Right lobe of liver (tissue), 6 donors: ENCODE data around the gene UTP15. TPM values are rescaled to one million over a fixed set of nuclear protein-coding genes. Genes with fewer than 3 reads are reported as not detected.

Source experiments
- ATAC-seq, 4 donors: fragments of 200-7000 bp; cut with Tn5 transposase; one replicate each; pipeline ENCODE4 v1.9.1; 2020; ENCODE audit warnings: mild to moderate bottlenecking in 4 of 4, moderate library complexity in 4 of 4
- DNase-seq, 3 donors: peaks; one replicate each; pipeline ENCODE4 v3.0.0-alpha.2; 2020
- H3K27ac ChIP-seq, 3 donors: fragments of 200-600 bp; one replicate each; pipeline ENCODE4 v1.8.0; 2022
- H3K27me3 ChIP-seq, 2 donors: fragments of 200-600 bp; one replicate each; pipeline ENCODE4 v1.8.0; 2022
- H3K36me3 ChIP-seq, 4 donors: fragments of 200-600 bp; sonication (generic) in 1 of 4; one replicate each; pipeline versions ENCODE4 v1.5.1 to v1.8.0; 2017 to 2022; ENCODE audit warnings: control low read depth in 1 of 4
- H3K4me1 ChIP-seq, 4 donors: fragments of 200-600 bp; sonication (generic) in 1 of 4; one replicate each; pipeline versions ENCODE4 v1.5.1 to v1.8.0; 2017 to 2022; ENCODE audit warnings: control low read depth in 1 of 4
- H3K4me3 ChIP-seq, 3 donors: fragments of 200-600 bp; one replicate each; pipeline ENCODE4 v1.8.0; 2022
- H3K9me3 ChIP-seq, 4 donors: fragments of 200-600 bp; sonication (generic) in 1 of 4; one replicate each; pipeline versions ENCODE4 v1.5.1 to v1.8.0; 2017 to 2022; ENCODE audit warnings: control low read depth in 1 of 4
- CTCF ChIP-seq, 4 donors: fragments of 200-600 bp in 3 of 4; fragments of 450-650 bp in 1 of 4; IDR thresholded peaks; one replicate each; pipeline versions ENCODE4 v1.5.1 to v1.8.0; 2016 to 2022; ENCODE audit warnings: antibody characterized with exemption in 4 of 4, mild to moderate bottlenecking in 2 of 4
- POLR2A ChIP-seq: fragments of 450-650 bp; IDR thresholded peaks from one replicate; pipeline ENCODE4 v1.6.1; 2017; ENCODE audit warnings: antibody characterized with exemption, mild to moderate bottlenecking
- WGBS: methylation state at CpG from one replicate; pipeline ENCODE4 v1.1.6; 2018; ENCODE audit warnings: low coverage, low lambda C conversion rate; ENCODE audit not compliant: insufficient coverage; ENCODE audit errors: missing lambda C conversion rate; 5-methylcytosine and 5-hydroxymethylcytosine counted together
- intact Hi-C, 2 donors: fragments of 100-400 bp; cut with DNase I; formaldehyde crosslinking; loops; one replicate each; pipeline versions ENCODE4 v1.11.2 to v1.14.1; 2022
- total RNA-seq, 6 experiments: library from RNA; depleted of rRNA in 2 of 6; stranded (reverse); fragments of >200 nt in 2 of 6; fragmentation: NEBNext Ultra II Directional in 3 of 6; extraction: Animal tissue kit (Norgen Biotek cat#: 25700) in 3 of 6; gene quantifications; one replicate each; pipeline versions ENCODE4 v1.1.0 to v1.2.4, GENCODE V29; 2016 to 2023
- donor health status: DM: no; HTN: yes; CAD: no.
- donor health status: DM: no; HTN: no; CAD: no.
- donor health status: DM: no; HTN: no; CAD: no.
- donor health status: DM: no; HTN: yes; CAD: no.
- donor health status: DM: no; HTN: yes; CAD: no.

Gene UTP15
- total RNA-seq, 6 experiments from 2014 or later: 6.0 to 16.5 (median 10.6) TPM

- Histone ChIP-seq H3K4me1 (peaks cover 0 to 43% (median 6%) of the 10 kb centered on the region in 4 donors), H3K27ac (peak overlapping the region; percentile 31 to 81 (median 34)), H3K36me3 (no peaks in the 10 kb centered on the region), H3K27me3 (no peaks in the 10 kb centered on the region), H3K4me3 (peak overlapping the region; percentile 79 to 85 (median 83)), H3K9me3 (no peaks in the 10 kb centered on the region)
- WGBS: under 1% methylated on average over 8 of the region's 33 CpGs
- ATAC-seq (peak; percentile 53 to 62 (median 56)), DNase-seq (no peak)
- intact Hi-C loops: no loop called here
- TF ChIP-seq CTCF (IDR thresholded peaks at IDR 0.05): no peak
- TF ChIP-seq POLR2A: no peak
Observed at GRCh38 chr5:73625372-73625943, 59.9 kb downstream of the UTP15 start.

- H3K27ac ChIP-seq: peak within 1 kb of the TSS; percentile 31 to 81 (median 34)
- H3K9me3 ChIP-seq: no peaks in the 10 kb centered on the region
- intact Hi-C loops: no loop called here
- H3K4me1 ChIP-seq: peaks cover 0 to 43% (median 6%) of the 10 kb centered on the region in 4 donors
- DNase-seq: peak; percentile 85 to 88 (median 87)
- H3K36me3 ChIP-seq: no peaks in the 10 kb centered on the region
- peak in 1 of 4 donors; percentile 6 for TF ChIP-seq CTCF (IDR thresholded peaks at IDR 0.05)
- peak; percentile 30 for TF ChIP-seq POLR2A
- H3K4me3 ChIP-seq: peak within 1 kb of the TSS; percentile 79 to 85 (median 83)
- 3% methylated on average over 23 of the region's 92 CpGs for WGBS
- H3K27me3 ChIP-seq: no peaks in the 10 kb centered on the region
- ATAC-seq: peak; percentile 79 to 93 (median 88)
Observed at GRCh38 chr5:73625944-73626811, 60.6 kb downstream of the UTP15 start, which contains the start of gene ARHGEF28. ARHGEF28 (plus strand) TSS chr5:73626196; CDS start chr5:73684852, 58,656 bp downstream.

GRCh38 chr5:73626814-73627313 lies 61.3 kb downstream of the UTP15 start:
- no peak overlapping the region for H3K27ac ChIP-seq
- H3K36me3 ChIP-seq: no peaks in the 10 kb centered on the region
- intact Hi-C loops: no loop called here
- WGBS: 65% methylated on average over 4 of the region's 14 CpGs
- DNase-seq (no peak), ATAC-seq (no peak)
- no peak for TF ChIP-seq POLR2A
- no peak for TF ChIP-seq CTCF (IDR thresholded peaks at IDR 0.05)
- no peaks in the 10 kb centered on the region for H3K9me3 ChIP-seq
- H3K4me3 ChIP-seq: peak overlapping the region; percentile 79 to 85 (median 83)
- peaks cover 0 to 43% (median 6%) of the 10 kb centered on the region in 4 donors for H3K4me1 ChIP-seq
- H3K27me3 ChIP-seq: no peaks in the 10 kb centered on the region

- no peak for ATAC-seq
- Histone ChIP-seq H3K4me1 (peaks cover 0 to 25% (median under 1%) of the 10 kb centered on the region in 4 donors), H3K9me3 (no peaks in the 10 kb centered on the region), H3K27ac (no peak overlapping the region), H3K4me3 (no peak overlapping the region), H3K36me3 (no peaks in the 10 kb centered on the region), H3K27me3 (no peaks in the 10 kb centered on the region)
- DNase-seq: no peak
- intact Hi-C loops: no loop called here
- TF ChIP-seq POLR2A: no peak
- no peak for TF ChIP-seq CTCF (IDR thresholded peaks at IDR 0.05)
Observed at GRCh38 chr5:73629456-73629855, 63.9 kb downstream of the UTP15 start.
